Middle frontal gyrus (tissue), 1 donor: Measurements from ENCODE around the gene LPAR5.
A peak's percentile ranks its signal among the peaks of the same experiment; 100 is the strongest.

ENCODE experiments used
- DNase-seq: peaks from one replicate; pipeline ENCODE4 v3.0.0-alpha.2; 2015; ENCODE audit warnings: low spot score; ENCODE audit errors: extremely low spot score

Gene LPAR5

DNA sequence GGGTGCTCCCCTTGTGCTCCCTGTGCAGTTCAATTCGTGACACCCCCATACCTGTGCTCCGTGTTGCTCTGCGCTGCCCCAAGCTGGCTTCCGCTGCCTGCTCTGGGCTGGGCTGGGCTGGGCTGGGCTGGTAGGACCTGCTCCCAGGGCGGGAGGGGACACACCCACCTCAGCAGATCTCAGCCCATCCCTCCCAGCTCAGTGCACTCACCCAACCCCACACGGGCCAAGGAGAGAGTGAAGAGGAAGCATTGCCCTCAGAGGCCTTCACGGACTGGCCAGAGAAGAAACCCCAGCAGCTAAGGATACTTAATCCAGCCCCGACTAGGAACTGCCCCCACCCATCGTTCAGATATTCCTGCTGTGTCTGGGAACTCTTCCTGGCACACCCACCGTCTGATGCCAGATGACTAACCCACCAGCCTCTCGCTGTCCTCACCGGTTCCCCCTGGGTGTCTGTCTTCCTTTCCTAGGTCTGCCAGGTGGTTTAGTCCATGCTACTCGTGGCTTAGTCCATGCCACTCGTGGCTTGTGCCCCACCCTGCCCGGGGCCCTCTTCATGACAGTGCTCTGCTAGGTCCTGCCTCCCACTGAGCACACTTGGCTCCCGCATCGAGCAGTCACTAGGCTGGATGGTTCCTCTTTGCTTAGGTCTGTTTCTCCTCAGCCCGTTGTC is at the start of gene LPAR5:
TSS of gene LPAR5 (minus strand) at position 104 of the 676 bp plus-strand sequence. CDS start 14,711 bp downstream, outside the sequence.
- no peak for DNase-seq

DNA sequence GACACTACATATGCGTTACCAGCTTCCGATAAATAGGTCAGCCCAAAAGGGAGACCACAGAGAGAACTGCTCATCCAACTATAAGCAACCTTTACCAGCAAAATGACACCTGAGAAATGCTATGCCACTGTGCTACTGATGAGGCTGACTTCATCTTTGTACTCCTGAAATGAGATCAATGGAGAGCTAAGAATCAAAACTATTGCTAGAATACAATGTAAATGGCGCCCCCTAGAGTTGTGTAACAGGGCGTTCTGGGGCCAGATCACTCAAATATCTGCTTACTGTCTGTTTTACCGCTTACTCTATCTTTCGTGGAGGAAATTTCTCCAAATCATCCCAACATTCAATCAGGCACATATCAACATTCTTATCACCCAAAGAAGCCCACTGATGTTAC is 48.9 kb upstream of the LPAR5 start:
- DNase-seq = no peak

DNA sequence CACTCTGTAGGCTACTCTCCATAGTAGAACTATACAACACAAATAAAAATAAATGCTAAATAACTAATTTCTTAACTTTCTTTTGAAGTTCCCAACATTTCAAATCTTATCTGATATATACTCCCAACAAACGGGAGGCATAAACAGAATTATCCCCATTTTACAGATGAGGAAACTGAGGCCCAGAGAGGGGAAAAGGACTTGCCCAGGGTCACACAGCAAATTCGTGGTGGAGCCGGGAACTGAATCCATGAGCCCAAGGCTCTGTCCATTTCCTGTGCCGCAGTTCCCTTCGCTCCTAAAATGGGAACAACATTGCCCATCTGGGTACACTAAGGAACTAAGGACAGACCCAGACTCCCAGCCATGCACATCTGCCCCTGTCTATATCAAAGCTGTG is 41.2 kb upstream of the LPAR5 start:
- no peak for DNase-seq

DNA sequence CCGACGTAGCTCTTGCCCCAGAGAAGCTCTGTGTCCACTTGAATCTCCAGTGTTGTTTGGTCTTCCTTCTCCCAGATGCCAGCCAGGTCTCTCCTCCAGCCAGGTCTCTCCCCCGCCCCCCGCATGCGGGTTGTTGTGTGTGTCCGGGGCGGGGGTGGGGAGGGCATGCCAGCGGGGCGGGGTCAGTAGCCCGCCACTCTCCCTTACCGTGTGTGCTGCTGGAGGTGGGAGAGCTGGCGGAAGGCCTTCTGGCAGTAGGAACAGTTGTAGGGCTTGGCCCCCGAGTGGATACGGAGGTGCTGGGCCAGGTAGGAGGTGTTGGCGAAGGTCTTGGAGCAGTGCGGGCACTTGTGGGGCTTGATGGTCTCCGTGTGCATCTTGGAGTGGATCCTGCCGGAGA is 36.4 kb upstream of the LPAR5 start:
- DNase-seq = no peak

DNA sequence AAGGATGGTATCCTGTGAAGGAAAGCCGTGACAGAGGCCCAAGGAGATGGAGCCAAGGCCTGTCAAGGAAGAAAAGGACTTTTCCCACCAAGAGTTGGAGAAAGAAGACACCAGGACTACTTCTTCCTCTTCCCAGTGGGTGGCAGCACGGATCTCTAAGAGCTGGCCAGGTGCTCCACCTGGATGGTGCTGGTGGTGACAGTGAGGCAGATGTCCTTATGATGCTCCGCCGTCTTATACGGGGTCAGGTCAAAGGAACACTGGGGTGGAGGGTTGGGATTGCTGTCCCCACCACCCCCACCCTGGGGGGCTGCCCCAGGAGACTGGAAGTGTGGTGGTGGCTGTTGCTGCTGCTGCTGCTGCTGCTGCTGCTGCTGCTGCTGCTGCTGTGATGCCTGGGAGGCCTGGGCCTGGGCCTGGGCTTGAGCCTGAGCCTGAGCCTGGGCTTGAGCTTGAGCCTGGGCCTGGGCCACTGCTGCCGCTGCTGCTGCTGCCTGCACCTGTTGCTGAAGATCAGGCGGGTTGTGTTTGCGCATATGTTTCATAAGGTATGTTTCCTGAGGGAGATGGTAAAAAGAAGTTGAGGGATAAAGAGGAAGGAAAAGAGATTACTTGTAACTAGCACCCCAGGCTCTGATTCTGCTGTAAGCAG is 31.9 kb upstream of the LPAR5 start:
- DNase-seq = no peak

DNA sequence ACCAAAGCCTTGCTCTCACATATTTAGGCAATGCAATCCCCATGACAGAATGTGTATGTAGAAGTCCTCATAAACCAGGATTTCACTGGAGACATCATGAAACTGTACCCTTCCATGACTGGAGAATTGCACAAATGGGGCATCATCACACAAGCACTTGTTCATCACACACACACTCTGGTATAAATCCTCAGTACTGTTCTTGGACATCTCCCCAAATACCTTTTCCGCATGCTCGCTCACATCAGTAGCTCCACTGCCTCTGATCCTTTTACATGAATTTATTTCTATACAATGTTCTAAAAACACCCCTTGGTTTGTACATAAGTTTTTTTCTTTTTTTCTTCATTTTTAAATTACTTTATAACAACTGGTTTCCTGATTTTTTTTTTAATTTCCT is 30.5 kb upstream of the LPAR5 start:
- DNase-seq = no peak

DNA sequence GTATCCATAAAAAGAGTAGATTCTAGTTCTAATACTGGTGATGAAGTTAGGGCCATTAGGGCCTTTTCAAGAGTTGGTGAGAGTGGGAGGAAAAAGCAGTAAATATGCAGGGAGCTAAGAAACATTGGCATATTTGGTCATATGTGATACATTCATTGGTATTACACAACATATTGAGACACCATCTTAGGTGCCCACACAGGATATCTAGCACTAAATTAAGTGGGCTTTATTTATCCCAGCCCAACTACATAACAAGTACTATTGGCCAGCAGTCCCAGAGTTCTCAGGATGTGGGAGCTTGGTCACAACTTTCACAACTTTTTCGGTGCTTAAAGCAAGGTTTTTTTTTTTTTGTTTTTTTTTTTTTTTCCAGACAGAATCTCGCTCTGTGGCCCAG is 29.1 kb upstream of the LPAR5 start:
- no peak for DNase-seq

DNA sequence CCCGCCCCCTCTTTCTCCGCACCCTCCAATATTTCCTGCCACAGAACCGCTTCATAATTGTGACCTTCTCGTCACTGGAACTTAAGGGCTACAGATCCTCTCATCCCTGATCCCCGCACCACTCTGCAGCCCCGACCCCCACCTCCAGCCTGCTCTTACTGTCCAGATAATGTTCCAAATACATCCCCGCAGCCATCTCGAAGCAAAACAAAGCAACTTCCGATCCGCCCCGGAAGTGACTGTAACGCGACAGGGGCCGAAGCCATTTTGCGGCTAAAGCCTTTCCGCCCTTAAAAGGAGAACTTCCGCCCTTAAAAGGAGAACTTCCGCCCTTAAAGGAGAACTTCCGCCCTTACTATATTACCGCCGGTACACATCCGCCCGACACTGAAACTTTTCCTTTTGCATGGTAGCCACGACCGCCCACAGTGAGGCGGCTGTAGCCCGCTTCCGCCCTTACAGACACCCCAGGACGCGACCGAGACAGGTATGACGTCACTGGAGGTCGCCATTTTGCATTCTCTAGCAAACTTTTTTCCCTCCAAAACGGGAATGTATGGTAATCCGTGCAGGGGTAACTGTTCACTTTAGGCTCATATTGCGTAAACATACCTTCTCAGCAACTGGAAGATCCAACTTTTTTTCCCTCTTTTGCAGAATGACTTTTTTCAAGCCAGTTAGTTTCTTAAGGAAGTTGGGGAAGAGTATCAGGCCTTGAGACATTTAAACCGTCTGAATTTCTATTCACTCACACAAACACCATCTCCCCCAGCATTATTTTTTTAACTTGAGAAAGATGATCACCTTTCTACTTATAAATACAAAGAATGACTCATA is 27.4 kb upstream of the LPAR5 start, which contains the start of gene ING4:
TSS of gene ING4 (minus strand) at position 214 of the 837 bp plus-strand sequence. CDS start at position 196, 18 bp downstream.
- peak; percentile 99 for DNase-seq

DNA sequence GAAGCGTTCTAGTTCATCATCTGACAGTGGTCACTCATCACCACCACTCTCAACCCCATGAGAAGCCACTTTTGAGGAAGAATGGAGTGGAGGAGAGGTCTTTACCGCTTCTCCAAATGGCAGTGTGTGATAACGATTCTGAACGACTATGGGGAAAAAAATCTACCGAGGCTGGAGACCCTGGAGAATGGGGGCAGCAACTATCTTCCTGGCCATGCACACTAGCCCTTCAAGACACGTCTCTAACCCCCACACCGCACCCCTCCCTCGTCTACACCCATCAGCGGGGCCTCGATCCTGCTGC is 26.8 kb upstream of the LPAR5 start:
- DNase-seq = no peak

DNA sequence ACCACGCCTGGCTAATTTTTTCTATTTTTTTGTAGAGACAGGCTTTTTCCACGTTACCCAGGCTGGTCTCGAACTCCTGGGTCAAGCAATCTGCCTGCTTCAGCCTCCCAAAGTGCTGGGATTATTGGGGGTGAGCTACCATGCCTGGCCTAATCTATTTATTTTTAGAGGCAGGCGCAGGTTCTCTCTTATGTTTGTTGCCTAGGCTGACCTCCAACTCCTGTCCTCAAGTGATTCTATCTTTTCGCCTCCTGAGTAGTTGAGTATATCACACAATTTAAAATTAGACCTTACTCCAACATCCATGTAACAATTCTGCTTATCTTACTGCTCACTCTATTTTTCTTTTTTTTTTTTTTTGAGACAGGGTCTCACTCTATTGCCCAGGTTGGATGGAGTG is 18.2 kb upstream of the LPAR5 start:
- DNase-seq = no peak

DNA sequence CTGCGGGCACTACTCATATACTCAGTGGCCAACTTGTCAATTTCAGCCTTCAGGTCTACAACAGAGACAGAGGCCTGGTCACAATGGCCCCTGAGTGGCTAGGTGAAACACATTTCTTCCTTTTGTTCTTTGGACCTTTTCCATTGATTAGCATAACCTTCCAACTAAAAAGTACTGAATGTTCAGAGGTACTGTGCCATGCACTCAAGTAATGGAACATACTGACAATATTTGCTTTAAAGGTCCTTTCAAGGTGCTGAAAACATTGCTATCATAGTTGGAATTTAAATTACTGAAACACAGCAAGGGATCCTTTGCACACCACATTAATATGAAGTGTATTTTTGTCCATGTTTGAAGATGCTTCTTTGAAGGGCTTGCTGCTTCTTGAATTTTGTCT is 17.6 kb upstream of the LPAR5 start:
- DNase-seq = no peak

DNA sequence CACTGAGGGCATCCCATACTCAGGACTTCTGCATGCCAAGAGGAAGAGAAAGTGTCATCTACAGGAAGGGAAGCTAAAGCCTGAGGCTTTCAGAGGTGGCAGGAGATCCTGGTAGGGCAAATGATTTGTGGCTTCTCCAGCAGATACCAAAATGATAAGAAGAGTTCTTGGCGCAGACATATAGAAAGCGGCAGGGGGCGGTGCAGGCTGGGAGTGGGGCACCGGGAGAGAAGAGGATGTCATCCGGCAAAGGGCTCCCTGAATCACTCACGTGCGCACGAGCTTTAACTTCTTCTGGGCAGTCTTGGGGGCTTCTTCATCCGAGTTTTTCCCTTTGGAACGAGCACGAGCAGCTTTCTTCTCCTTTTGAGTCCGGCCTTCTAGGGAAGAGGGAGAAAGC is 16.6 kb upstream of the LPAR5 start:
- DNase-seq = no peak

DNA sequence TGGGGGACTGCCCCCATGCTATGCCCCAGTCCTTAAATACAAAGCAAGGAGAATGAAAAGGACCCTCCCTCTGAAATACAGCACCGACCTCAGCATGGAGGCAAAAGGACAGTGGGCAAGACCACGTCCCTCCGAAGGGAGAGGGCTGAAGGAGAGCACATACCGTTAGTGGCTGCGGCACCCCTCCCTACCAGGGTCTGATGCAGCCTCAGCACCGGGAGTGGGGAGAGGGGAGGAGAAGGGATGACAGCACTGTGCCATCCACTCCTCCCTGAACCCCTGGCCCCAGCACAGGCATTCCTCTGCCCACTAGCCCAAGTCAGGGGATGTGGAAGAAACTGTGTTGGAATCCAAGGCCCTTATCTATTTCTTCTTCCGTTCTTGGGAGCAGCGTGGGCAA is 15.1 kb upstream of the LPAR5 start:
- no peak for DNase-seq

DNA sequence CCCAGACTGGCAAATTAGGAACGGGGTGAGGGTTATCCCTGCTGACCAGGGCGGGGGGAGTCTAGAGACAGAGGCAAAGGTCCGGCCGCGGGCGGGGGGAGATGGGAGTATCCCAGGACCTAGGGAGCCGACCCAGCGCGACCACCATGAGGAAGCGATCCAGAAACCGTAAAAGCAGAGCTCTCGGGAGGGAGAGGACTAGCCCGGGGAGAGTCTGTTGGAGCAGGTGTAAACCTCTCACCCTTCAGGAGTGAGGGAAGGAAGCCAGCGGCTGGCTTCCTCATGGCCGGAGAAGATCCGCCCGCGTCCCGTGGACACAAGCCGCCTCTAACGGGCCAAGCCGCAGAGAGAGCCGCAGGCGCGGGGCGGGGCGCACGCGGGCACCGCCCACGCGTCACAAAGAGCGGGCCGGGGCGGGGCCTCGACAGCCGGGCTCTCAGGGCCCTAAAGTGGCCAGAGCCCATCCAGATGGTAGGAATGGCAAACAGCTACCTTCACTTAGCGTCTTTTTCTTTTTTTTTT is 11.4 kb upstream of the LPAR5 start, which contains the start of gene ACRBP:
TSS of gene ACRBP (minus strand) at position 350 of the 522 bp plus-strand sequence. CDS start at position 284, 66 bp downstream.
- no peak for DNase-seq

DNA sequence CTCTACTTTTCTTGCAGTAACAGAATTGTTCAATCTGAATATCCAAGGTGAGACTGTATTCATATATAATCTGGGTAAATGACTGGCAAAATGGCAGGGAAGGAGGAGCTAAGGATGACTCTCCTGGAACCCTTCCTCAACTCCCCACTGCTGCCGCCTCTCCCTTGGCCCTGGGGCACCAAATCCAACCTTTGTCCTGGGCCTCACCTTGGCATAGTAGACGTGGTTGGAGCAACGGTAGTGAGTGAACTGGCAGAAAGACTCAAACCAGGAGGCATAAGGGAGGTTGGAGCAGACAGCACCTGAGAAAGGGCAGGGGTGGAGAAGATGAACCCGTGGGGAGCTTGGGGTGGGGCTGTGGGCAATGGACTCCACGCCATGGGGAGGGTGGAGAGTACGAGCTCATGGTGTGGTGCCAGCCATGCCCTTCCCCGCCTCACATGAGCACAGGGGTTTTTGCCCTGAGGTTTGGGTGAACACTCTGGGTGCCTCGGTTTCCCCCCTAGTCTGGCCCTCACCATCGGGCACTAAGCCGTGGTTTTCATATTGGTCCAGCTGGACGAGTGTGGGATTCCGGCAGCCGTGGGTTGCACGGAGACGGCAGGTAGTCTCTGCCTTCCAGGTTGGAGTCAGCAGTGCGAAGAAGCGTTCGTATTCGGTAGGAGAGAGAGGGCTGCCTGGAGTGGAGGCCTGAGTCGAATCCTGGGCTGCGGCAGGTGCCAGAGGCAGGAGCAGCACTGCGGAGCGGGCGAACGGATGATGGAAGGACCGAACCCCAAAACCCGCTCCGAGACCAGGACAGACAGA is 10.7 kb upstream of the LPAR5 start:
- no peak for DNase-seq

DNA sequence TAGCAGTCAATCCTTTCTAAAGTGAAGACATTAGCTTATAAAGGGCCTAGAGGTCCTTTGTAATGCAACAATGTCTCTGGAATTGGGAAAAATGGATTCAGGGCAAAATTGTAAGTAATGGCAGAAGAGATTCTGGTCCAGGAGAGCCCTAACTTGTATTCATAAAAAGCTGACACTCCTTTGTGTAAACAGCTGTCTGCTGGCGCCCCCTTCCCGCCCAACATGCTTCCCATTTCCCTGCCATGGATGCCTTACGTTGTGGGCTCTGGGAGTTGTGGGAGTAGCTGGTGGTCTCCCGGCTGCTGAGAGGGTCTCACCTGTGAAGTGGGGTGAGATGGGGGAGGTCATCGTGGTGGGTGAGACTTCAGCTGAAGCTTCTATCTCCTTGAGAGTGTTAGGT is 9.1 kb upstream of the LPAR5 start:
- no peak for DNase-seq

DNA sequence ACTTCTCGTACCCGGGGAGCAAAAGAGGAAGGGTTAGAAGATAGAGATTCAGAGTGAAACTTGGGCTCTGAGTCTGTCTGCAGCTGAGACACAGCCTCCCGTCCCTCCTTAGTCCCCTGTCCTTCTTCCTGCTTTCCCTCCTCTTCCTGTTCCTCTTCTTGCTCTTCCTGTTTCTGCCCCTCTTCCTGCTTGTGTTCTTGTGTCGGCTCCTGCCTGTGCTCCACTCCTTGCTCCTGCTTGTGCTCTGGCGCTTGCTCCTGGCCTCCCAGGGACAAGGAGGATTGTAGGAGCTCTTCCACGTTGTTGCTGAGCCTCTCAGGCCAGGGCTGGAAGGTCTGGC is 8.5 kb upstream of the LPAR5 start:
- DNase-seq = no peak

DNA sequence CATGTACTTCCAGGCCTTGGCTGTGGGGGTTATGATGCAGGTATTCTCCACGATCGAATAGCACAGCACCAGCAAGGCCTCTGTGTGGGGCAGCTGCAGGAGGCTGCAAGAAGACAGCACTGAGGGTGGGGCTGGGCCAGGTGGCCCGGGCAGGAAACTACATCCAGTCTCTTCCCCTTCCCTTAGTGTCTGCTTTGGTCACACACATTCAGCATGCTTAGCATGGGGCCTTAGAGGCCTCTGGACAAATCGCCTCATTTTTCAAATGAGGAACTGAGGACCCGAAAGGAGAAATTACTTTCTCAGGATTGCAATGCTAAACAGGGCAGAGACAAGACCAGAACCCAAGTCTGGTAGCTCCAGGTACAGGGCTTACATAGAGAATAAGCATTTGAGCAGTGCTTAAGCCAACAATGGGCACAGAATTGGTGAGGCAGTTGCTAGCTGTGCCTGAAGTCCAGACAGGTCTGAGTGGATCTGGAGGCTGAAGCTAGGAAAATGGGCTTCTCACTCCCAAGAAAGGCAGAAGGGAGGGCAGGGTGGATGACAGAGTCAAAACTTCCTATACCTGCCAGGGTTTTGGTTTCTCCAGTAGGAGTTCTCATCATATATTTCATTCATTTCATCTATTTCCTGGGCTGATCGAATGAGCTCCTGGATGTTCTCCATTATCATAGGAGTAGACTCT is 8.0 kb upstream of the LPAR5 start:
- DNase-seq = no peak

DNA sequence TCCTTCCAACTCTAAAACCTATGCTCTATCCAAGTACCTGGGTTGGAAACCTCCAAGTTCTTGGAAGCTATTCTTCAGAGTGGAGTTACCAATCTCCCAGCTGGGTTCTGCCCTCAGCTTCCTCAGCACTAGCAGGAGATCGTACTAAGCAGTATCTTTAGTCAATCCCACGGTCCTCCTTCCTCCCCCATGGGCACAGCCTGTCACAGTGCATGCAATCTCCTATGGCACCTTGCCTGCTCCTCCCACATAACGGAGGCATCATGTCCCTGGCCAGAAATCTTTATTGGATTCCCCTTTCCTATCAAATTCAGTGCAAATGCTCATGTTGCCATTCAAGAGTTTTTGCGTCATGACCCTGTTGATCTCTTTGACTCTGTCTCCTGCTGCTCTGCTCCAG is 5.4 kb upstream of the LPAR5 start:
- DNase-seq = no peak

DNA sequence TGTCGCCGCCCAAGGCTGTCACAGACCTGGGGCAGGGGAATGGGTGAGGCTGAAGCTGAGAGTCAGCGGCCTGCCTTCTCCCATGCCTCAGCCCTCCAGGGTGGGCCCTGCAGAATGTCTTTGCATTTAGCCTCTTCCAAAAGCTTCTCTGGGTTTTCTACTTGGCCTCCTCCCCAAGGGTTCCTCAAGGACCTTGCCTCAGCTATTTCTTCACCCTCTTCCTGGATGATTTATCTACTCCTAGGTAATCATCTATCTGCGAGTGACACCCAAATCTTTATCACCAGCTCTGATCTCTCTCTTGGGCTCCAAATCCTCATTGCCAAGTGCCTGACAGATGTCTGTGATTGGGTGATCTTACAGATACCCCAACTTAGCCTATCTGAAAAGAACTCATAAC is 4.7 kb upstream of the LPAR5 start:
- DNase-seq = no peak
